ENCODE measurements around the gene SMARCA4.
"Not testable (repeated sequence)": the region's sequence is repeated elsewhere in the genome, so short reads cannot be mapped to it uniquely, and the experiment has no call there.

Gene SMARCA4

DNA sequence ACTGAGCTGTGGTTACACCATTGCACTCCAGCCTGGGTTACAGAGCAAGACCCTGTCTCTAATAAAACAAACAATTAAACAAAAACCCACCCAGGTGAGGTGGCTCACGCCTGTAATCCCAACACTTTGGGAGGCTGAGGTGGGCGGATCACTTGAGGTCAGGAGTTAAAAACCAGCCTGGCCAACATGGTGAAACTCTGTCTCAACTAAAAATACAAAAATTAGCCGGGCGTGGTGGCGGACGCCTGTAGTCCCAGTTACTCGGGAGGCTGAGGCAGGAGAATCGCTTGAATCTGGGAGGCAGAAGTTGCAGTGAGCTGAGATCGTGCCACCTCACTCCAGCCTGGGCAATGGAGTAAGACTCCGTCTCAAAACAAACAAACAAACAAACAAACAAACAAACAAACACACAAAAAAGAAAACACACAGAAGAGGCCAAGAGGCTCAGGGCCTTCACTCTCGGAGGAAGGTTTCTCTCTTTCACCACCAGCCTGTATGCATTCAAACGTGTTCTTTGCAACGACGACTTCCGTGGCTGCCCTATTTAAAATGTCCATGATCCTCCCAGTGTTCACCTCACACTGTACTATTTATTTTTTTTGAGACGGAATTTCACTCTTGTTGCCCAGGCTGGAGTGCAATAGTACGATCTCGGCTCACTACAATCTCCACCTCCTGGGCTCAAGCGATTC, 1.4 kb upstream of the SMARCA4 start:
- no CpG with 5 or more reads among the region's 19 CpGs for WGBS (ENCODE audit: extremely low coverage, insufficient coverage, low lambda C conversion rate)
- H3K18ac ChIP-seq (ENCODE audit: low read length), result not testable (repeated sequence)

DNA sequence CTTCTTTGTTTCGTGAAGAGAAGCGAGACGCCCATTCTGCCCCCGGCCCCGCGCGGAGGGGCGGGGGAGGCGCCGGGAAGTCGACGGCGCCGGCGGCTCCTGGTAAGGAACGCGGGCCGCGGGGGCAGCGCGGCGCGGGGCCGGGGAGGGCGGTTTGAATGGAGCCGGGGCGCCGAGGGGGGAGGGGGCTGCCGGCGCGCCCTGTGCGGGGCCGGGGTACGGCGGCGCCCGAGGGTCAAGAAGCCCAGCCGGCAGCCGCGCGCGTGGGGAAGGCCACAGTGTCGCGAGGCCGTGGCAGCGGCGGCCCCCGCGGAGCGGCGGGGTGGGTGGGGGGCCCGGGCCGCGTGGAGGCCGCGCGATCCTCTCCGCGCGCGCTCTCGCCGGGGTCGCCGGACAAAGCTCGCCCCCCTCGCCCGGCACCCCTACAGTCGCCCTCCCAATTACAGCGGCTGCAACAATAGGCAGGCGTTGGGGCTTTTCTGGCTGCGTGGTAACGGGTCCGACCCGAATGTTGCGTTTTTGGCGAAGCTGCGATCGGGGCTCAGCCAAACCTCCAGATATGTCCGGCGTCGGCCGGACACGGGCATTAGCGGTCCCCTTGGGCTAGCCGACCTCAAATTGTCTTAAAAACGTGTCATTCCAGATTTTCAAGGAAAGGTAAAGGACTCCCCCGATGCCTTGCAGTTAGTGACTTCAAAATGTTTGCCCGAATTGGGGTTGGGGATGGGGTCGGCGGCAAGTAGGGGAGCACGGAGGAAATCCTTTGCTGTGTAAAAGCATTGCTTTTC, 437 bp downstream of the SMARCA4 start:
- peak overlapping the region; percentile 76 for H2BK5ac ChIP-seq (ENCODE audit: low read length)
- no peaks in the 10 kb centered on the region for H3K4me1 ChIP-seq (ENCODE audit: control insufficient read depth, low read depth, low read length)
- H2AK5ac ChIP-seq (ENCODE audit: low read length), result no peak overlapping the region
- no peaks in the 10 kb centered on the region for H3K36me3 ChIP-seq (ENCODE audit: control insufficient read depth, insufficient read depth, low read length)
- DNase-seq, result peak; percentile 52
- H3K4me3 ChIP-seq (ENCODE audit: low read length), result peak overlapping the region; percentile 99
- H3K18ac ChIP-seq (ENCODE audit: low read length), result peak overlapping the region; percentile 100
- peak overlapping the region; percentile 99 for H3K9ac ChIP-seq (ENCODE audit: low read length)
- H4K5ac ChIP-seq (ENCODE audit: low read length), result peak overlapping the region; percentile 56
- H3K4ac ChIP-seq (ENCODE audit: low read depth, low read length), result peak overlapping the region; percentile 93
- no peak overlapping the region for H2BK15ac ChIP-seq (replicated peaks; ENCODE audit: low read depth)
- peak overlapping the region; percentile 99 for H3K56ac ChIP-seq (ENCODE audit: low read length)
- H3K23ac ChIP-seq (ENCODE audit: low read length), result peak overlapping the region; percentile 98
- H3K27ac ChIP-seq (ENCODE audit: low read depth, low read length), result peak overlapping the region; percentile 95
- peak overlapping the region; percentile 43 for H4K8ac ChIP-seq (ENCODE audit: low read depth, low read length)
- WGBS (ENCODE audit: extremely low coverage, insufficient coverage, low lambda C conversion rate), result no CpG with 5 or more reads among the region's 92 CpGs
- peaks cover 48% of the 10 kb centered on the region for H3K79me2 ChIP-seq (ENCODE audit: control insufficient read depth, insufficient read depth, low read length)
- H3K4me2 ChIP-seq (ENCODE audit: low read length), result peak overlapping the region; percentile 27
- no peaks in the 10 kb centered on the region for H3K27me3 ChIP-seq (ENCODE audit: insufficient read depth, low read length, poor library complexity)
- peak overlapping the region; percentile 73 for H2BK120ac ChIP-seq (ENCODE audit: low read depth, low read length)
- H3K79me1 ChIP-seq (ENCODE audit: low read length), result peaks cover 6% of the 10 kb centered on the region

More for the DNA sequence above, 1.4 kb upstream of the SMARCA4 start:
- H3K4ac ChIP-seq (ENCODE audit: low read depth, low read length); H2BK120ac ChIP-seq (ENCODE audit: low read depth, low read length); H2AK5ac ChIP-seq (ENCODE audit: low read length); H4K8ac ChIP-seq (ENCODE audit: low read depth, low read length); H4K5ac ChIP-seq (ENCODE audit: low read length); H3K23ac ChIP-seq (ENCODE audit: low read length); H3K27me3 ChIP-seq (ENCODE audit: insufficient read depth, low read length, poor library complexity); H3K56ac ChIP-seq (ENCODE audit: low read length); H3K4me3 ChIP-seq (ENCODE audit: low read length); H3K4me2 ChIP-seq (ENCODE audit: low read length); H3K4me1 ChIP-seq (ENCODE audit: control insufficient read depth, low read depth, low read length); H3K79me1 ChIP-seq (ENCODE audit: low read length); H2BK5ac ChIP-seq (ENCODE audit: low read length); H3K36me3 ChIP-seq (ENCODE audit: control insufficient read depth, insufficient read depth, low read length); H3K27ac ChIP-seq (ENCODE audit: low read depth, low read length); H2BK15ac ChIP-seq (replicated peaks; ENCODE audit: low read depth); DNase-seq; H3K9ac ChIP-seq (ENCODE audit: low read length): not testable (repeated sequence)
- peaks cover 30% of the 10 kb centered on the region for H3K79me2 ChIP-seq (ENCODE audit: control insufficient read depth, insufficient read depth, low read length)

DNA sequence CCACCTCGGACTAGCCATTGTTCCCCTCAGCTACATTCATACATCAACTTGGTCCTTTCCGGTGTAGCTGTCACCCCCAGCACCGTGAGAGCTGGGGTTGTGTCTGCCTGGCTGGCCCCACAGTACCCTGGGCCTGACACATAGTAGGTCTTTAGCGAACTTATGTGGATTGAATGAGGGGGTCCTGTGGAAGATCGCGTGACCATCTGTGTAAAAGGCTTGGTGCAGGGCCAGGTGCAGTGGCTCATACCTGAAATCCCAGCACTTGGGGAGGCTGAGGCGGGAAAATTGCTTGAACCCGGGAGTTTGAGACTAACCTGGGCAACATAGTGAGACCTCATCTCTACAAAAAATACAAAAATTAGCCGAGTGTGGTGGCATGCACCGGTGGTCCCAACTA, 2.0 kb downstream of the SMARCA4 start:
- Histone ChIP-seq H3K23ac (ENCODE audit: low read length) (no peak overlapping the region), H3K4me3 (ENCODE audit: low read length) (no peak overlapping the region), H3K18ac (ENCODE audit: low read length) (no peak overlapping the region), H2BK120ac (ENCODE audit: low read depth, low read length) (no peak overlapping the region), H2BK5ac (ENCODE audit: low read length) (no peak overlapping the region), H4K5ac (ENCODE audit: low read length) (no peak overlapping the region), H4K8ac (ENCODE audit: low read depth, low read length) (no peak overlapping the region), H3K79me2 (ENCODE audit: control insufficient read depth, insufficient read depth, low read length) (peaks cover 57% of the 10 kb centered on the region), H3K4me1 (ENCODE audit: control insufficient read depth, low read depth, low read length) (no peaks in the 10 kb centered on the region), H3K56ac (ENCODE audit: low read length) (peak overlapping the region; percentile 49), H2AK5ac (ENCODE audit: low read length) (no peak overlapping the region), H3K4ac (ENCODE audit: low read depth, low read length) (no peak overlapping the region), H3K4me2 (ENCODE audit: low read length) (no peak overlapping the region), H3K27me3 (ENCODE audit: insufficient read depth, low read length, poor library complexity) (no peaks in the 10 kb centered on the region), H2BK15ac (replicated peaks; ENCODE audit: low read depth) (no peak overlapping the region), H3K36me3 (ENCODE audit: control insufficient read depth, insufficient read depth, low read length) (no peaks in the 10 kb centered on the region), H3K9ac (ENCODE audit: low read length) (peak overlapping the region; percentile 32), H3K27ac (ENCODE audit: low read depth, low read length) (no peak overlapping the region), H3K79me1 (ENCODE audit: low read length) (peaks cover 6% of the 10 kb centered on the region)
- no CpG with 5 or more reads among the region's 10 CpGs for WGBS (ENCODE audit: extremely low coverage, insufficient coverage, low lambda C conversion rate)
- no peak for DNase-seq

DNA sequence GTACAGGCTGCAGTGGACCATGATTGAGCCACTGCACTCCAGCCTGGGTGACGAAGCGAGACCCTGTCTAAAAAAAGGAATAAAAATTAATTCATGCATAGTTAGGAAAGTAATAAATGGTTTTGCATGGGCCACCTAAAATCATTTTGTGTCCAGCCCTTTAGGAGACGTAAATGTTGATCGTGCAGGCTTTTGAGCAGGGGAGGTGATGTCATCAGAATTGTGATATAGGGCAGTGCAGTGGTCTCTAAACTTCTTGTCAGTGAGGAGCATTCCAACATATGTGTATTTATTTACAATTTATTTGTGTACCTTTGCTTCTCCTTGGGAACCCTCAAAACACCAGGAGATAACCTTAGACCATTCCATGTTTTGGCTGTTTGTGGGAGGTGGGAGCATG, 3.0 kb downstream of the SMARCA4 start:
- Histone ChIP-seq H3K4ac (ENCODE audit: low read depth, low read length) (no peak overlapping the region), H4K8ac (ENCODE audit: low read depth, low read length) (no peak overlapping the region), H3K27me3 (ENCODE audit: insufficient read depth, low read length, poor library complexity) (no peaks in the 10 kb centered on the region), H3K36me3 (ENCODE audit: control insufficient read depth, insufficient read depth, low read length) (no peaks in the 10 kb centered on the region), H2BK120ac (ENCODE audit: low read depth, low read length) (no peak overlapping the region), H3K79me1 (ENCODE audit: low read length) (peaks cover 9% of the 10 kb centered on the region), H3K23ac (ENCODE audit: low read length) (no peak overlapping the region), H4K5ac (ENCODE audit: low read length) (no peak overlapping the region), H3K4me2 (ENCODE audit: low read length) (no peak overlapping the region), H3K18ac (ENCODE audit: low read length) (no peak overlapping the region), H3K9ac (ENCODE audit: low read length) (no peak overlapping the region), H3K79me2 (ENCODE audit: control insufficient read depth, insufficient read depth, low read length) (peaks cover 66% of the 10 kb centered on the region), H3K4me1 (ENCODE audit: control insufficient read depth, low read depth, low read length) (no peaks in the 10 kb centered on the region), H2BK5ac (ENCODE audit: low read length) (no peak overlapping the region), H2AK5ac (ENCODE audit: low read length) (no peak overlapping the region), H2BK15ac (replicated peaks; ENCODE audit: low read depth) (no peak overlapping the region), H3K4me3 (ENCODE audit: low read length) (no peak overlapping the region), H3K56ac (ENCODE audit: low read length) (no peak overlapping the region), H3K27ac (ENCODE audit: low read depth, low read length) (no peak overlapping the region)
- no CpG with 5 or more reads among the region's 4 CpGs for WGBS (ENCODE audit: extremely low coverage, insufficient coverage, low lambda C conversion rate)
- no peak for DNase-seq

DNA sequence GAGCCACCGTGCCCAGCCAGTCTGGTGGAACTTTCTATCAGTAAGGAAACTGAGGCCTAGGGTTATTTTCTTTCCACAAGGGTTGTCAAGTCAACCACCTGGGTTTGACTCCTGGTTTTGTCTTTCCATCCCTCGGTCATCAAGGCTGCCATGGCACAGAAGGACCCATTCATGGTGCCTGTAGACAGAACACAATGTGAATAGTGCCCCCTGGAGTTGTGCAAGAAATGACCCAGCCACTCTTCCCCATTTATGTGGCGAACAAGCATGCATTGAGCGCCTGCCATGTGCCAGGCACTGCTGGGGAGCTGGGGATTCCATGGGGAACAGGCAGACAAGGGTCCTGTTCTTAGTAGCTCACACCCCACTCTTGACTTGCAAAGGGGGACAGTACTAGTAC, 4.1 kb downstream of the SMARCA4 start:
- no peak overlapping the region for H3K4me2 ChIP-seq (ENCODE audit: low read length)
- peaks cover 11% of the 10 kb centered on the region for H3K79me1 ChIP-seq (ENCODE audit: low read length)
- H3K36me3 ChIP-seq (ENCODE audit: control insufficient read depth, insufficient read depth, low read length), result no peaks in the 10 kb centered on the region
- no peak overlapping the region for H3K9ac ChIP-seq (ENCODE audit: low read length)
- H4K8ac ChIP-seq (ENCODE audit: low read depth, low read length), result no peak overlapping the region
- no peak overlapping the region for H2AK5ac ChIP-seq (ENCODE audit: low read length)
- no peak overlapping the region for H3K4me3 ChIP-seq (ENCODE audit: low read length)
- no peak overlapping the region for H3K23ac ChIP-seq (ENCODE audit: low read length)
- peaks cover 74% of the 10 kb centered on the region for H3K79me2 ChIP-seq (ENCODE audit: control insufficient read depth, insufficient read depth, low read length)
- H3K27ac ChIP-seq (ENCODE audit: low read depth, low read length), result no peak overlapping the region
- no peak overlapping the region for H3K56ac ChIP-seq (ENCODE audit: low read length)
- no CpG with 5 or more reads among the region's 4 CpGs for WGBS (ENCODE audit: extremely low coverage, insufficient coverage, low lambda C conversion rate)
- no peak overlapping the region for H2BK120ac ChIP-seq (ENCODE audit: low read depth, low read length)
- H3K4ac ChIP-seq (ENCODE audit: low read depth, low read length), result no peak overlapping the region
- H2BK5ac ChIP-seq (ENCODE audit: low read length), result no peak overlapping the region
- H2BK15ac ChIP-seq (replicated peaks; ENCODE audit: low read depth), result no peak overlapping the region
- no peak overlapping the region for H4K5ac ChIP-seq (ENCODE audit: low read length)
- H3K18ac ChIP-seq (ENCODE audit: low read length), result no peak overlapping the region
- H3K4me1 ChIP-seq (ENCODE audit: control insufficient read depth, low read depth, low read length), result no peaks in the 10 kb centered on the region
- DNase-seq, result no peak
- no peaks in the 10 kb centered on the region for H3K27me3 ChIP-seq (ENCODE audit: insufficient read depth, low read length, poor library complexity)
